ENCODE data around the gene CLCN1. TPM values are rescaled to one million over a fixed set of nuclear protein-coding genes. Genes with fewer than 3 reads are reported as not detected.
A peak's percentile ranks its signal among the peaks of the same experiment; 100 is the strongest.

The CLCN1 gene
- total RNA-seq, 1 donor from 2014 or later: not detected

DNA sequence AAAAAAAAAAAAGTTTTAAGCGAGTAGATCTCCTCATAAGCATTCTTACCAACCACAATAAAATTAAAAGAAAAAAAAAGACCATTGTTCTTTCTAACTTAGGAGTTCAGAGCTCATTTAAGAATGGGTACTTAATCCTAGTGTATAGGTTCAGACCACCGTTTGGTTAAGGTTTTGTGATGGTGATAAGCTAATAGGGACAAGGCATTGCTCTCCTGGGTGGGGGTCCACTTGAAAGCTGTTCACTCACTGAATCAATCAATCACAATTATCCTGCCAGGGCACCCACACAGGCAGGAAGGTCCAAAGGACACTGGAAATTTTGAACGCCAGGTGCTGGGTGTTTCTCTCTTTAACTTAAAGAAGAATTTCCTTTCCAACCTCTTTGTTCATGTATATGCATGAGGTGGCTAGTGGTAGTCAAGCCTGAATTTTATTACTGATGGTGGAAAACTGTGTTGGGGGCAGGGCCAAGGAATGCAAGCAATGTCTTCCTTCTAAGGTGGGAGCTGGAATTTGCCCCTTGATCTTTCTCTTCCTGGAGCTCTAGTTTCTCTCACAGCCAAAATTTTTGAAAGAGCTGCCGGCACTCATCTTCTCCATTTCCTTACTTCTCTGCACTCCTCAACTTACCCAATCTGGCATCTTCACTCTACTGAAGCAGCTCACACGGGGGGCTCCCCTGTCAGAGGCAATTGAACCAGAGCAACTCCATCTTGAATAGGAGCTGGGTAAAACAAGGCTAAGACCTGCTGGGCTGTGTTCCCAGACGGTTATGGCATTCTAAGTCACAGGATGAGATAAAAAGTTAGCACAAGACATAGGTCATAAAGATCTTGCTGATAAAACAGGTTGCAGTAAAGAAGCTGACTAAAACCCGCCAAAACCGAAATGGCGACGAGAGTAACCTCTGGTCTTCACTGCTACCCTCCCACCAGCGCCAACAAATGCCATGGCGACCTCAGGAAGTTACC lies 54.1 kb downstream of the CLCN1 start:
- TF ChIP-seq EZH2phosphoT487 (IDR thresholded peaks at IDR 0.05) (no peak), EZH2 (IDR thresholded peaks at IDR 0.05) (no peak)
- TF ChIP-seq, protein P1, sequence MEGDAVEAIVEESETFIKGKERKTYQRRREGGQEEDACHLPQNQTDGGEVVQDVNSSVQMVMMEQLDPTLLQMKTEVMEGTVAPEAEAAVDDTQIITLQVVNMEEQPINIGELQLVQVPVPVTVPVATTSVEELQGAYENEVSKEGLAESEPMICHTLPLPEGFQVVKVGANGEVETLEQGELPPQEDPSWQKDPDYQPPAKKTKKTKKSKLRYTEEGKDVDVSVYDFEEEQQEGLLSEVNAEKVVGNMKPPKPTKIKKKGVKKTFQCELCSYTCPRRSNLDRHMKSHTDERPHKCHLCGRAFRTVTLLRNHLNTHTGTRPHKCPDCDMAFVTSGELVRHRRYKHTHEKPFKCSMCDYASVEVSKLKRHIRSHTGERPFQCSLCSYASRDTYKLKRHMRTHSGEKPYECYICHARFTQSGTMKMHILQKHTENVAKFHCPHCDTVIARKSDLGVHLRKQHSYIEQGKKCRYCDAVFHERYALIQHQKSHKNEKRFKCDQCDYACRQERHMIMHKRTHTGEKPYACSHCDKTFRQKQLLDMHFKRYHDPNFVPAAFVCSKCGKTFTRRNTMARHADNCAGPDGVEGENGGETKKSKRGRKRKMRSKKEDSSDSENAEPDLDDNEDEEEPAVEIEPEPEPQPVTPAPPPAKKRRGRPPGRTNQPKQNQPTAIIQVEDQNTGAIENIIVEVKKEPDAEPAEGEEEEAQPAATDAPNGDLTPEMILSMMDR (IDR thresholded peaks at IDR 0.05): no peak
- H2AFZ ChIP-seq (replicated peaks): no peak overlapping the region
- H3K4me3 Mint-ChIP-seq: no peak overlapping the region
- no peak overlapping the region for H3K4me3 ChIP-seq
- no peaks in the 10 kb centered on the region for H3K9me3 Mint-ChIP-seq
- no peak overlapping the region for H3K27ac Mint-ChIP-seq
- peak overlapping the region; percentile 14 for H3K4me2 ChIP-seq
- no peaks in the 10 kb centered on the region for H3K9me3 ChIP-seq (ENCODE audit: low read depth)
- no peak overlapping the region for H3K9ac ChIP-seq
- peaks cover 19% of the 10 kb centered on the region for H3F3A ChIP-seq (ENCODE audit: low read depth)
- DNase-seq (ENCODE audit: low spot score): peak; percentile 24
- no peaks in the 10 kb centered on the region for H3K27me3 ChIP-seq
- H3K4me1 Mint-ChIP-seq: peaks cover 27% of the 10 kb centered on the region
- peaks cover 11% of the 10 kb centered on the region for H3K27me3 Mint-ChIP-seq (ENCODE audit: insufficient read depth, low read depth)
- H3K79me2 ChIP-seq (ENCODE audit: low read depth): no peaks in the 10 kb centered on the region
- H3K36me3 ChIP-seq: no peaks in the 10 kb centered on the region
- no peaks in the 10 kb centered on the region for H4K20me1 ChIP-seq (ENCODE audit: low read depth)
- H3K4me1 ChIP-seq: no peaks in the 10 kb centered on the region
- no peaks in the 10 kb centered on the region for H3K36me3 Mint-ChIP-seq
- H3K27ac ChIP-seq: no peak overlapping the region

DNA sequence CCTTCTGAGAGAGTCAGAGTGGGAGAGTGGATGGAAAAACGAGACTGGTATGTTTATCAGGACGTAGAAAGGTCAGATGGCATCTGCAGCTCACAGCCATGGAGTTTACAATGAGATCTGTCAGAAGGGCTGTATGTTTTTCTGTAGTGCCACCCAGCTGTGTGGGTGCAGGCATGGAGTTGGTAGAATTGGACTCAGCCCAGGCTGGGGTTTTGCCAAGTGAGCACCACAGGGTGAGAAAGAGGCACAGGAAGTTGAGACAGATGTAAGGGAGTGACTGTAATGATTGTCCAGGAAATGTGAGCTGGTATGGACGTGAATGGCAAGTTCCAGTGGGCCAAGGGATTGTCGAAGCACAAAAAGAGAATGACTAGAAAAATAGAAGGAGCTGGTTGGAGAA lies 56.2 kb downstream of the CLCN1 start:
- Mint-ChIP-seq H3K27me3 (ENCODE audit: insufficient read depth, low read depth) (peaks cover 9% of the 10 kb centered on the region), H3K4me1 (peaks cover 27% of the 10 kb centered on the region), H3K4me3 (no peak overlapping the region), H3K27ac (peak overlapping the region; percentile 84), H3K9me3 (no peaks in the 10 kb centered on the region), H3K36me3 (no peaks in the 10 kb centered on the region)
- no peak overlapping the region for H3K4me3 ChIP-seq
- TF ChIP-seq EZH2phosphoT487 (IDR thresholded peaks at IDR 0.05): no peak
- TF ChIP-seq EZH2 (IDR thresholded peaks at IDR 0.05): no peak
- TF ChIP-seq, protein P1 (IDR thresholded peaks at IDR 0.05): no peak
- no peaks in the 10 kb centered on the region for H4K20me1 ChIP-seq (ENCODE audit: low read depth)
- H3K79me2 ChIP-seq (ENCODE audit: low read depth): no peaks in the 10 kb centered on the region
- H3K9me3 ChIP-seq (ENCODE audit: low read depth): no peaks in the 10 kb centered on the region
- peaks cover 19% of the 10 kb centered on the region for H3F3A ChIP-seq (ENCODE audit: low read depth)
- H3K4me2 ChIP-seq: no peak overlapping the region
- H3K27me3 ChIP-seq: no peaks in the 10 kb centered on the region
- no peak for DNase-seq (ENCODE audit: low spot score)
- H3K4me1 ChIP-seq: no peaks in the 10 kb centered on the region
- H3K27ac ChIP-seq: no peak overlapping the region
- no peak overlapping the region for H3K9ac ChIP-seq
- H3K36me3 ChIP-seq: no peaks in the 10 kb centered on the region
- no peak overlapping the region for H2AFZ ChIP-seq (replicated peaks)

DNA sequence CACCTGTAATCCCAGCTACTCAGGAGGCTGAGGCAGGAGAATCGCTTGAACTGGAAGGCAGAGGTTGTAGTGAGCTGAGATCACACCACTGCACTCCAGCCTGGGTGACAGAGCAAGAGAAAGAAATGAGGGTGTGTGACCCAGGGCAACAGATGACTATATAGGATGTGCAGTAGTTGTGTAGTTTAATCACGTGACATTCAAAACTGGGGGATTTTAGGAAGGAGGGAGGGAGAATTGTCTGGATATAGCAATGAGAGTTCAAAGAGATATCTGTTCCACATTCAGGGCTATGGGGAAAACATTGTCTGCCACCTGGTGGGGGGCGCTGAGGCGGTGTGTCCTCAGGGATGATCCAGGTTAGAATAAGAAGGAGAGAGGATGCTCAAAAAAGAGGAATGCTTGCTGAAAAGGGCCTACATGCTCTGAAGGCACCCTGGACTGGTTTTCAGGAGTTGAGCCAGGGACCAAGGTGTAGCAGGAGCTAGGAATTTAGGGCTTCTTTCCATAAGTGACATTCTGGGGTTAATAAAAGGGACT lies 57.4 kb downstream of the CLCN1 start:
- Histone ChIP-seq H3F3A (ENCODE audit: low read depth) (peaks cover 19% of the 10 kb centered on the region), H3K27ac (no peak overlapping the region), H3K36me3 (no peaks in the 10 kb centered on the region), H3K9ac (no peak overlapping the region), H3K4me3 (no peak overlapping the region), H3K4me1 (no peaks in the 10 kb centered on the region), H3K9me3 (ENCODE audit: low read depth) (no peaks in the 10 kb centered on the region), H3K4me2 (no peak overlapping the region), H4K20me1 (ENCODE audit: low read depth) (no peaks in the 10 kb centered on the region), H3K79me2 (ENCODE audit: low read depth) (no peaks in the 10 kb centered on the region), H2AFZ (replicated peaks) (no peak overlapping the region), H3K27me3 (no peaks in the 10 kb centered on the region)
- Mint-ChIP-seq H3K9me3 (peaks cover 2% of the 10 kb centered on the region), H3K4me3 (no peak overlapping the region), H3K36me3 (no peaks in the 10 kb centered on the region), H3K27ac (no peak overlapping the region), H3K27me3 (ENCODE audit: insufficient read depth, low read depth) (peaks cover 9% of the 10 kb centered on the region), H3K4me1 (peaks cover 27% of the 10 kb centered on the region)
- DNase-seq (ENCODE audit: low spot score): no peak
- TF ChIP-seq EZH2phosphoT487 (IDR thresholded peaks at IDR 0.05): no peak
- no peak for TF ChIP-seq EZH2 (IDR thresholded peaks at IDR 0.05)
- TF ChIP-seq, protein P1 (IDR thresholded peaks at IDR 0.05): peak; percentile 18
